HG02571 (cell line): ENCODE measurements around the gene SENP6.
A peak's percentile ranks its signal among the peaks of the same experiment; 100 is the strongest.
"Not testable (repeated sequence)": the region's sequence is repeated elsewhere in the genome, so short reads cannot be mapped to it uniquely, and the experiment has no call there.

ENCODE experiments used
- ATAC-seq: cut with Tn5 transposase; IDR thresholded peaks from one replicate; pipeline ENCODE4 v1.9.1; 2021; ENCODE audit warnings: mild to moderate bottlenecking, moderate library complexity; ENCODE audit not compliant: unreplicated experiment

SENP6 gene

GRCh38 chr6:75601304-75602245 is at the start of gene SENP6:
Gene SENP6, plus strand, starts transcription at chr6:75601880. Its CDS starts 645 bp downstream, at chr6:75602525.
- ATAC-seq, result peak; percentile 65

GRCh38 chr6:75556240-75556639 is 45.4 kb upstream of the SENP6 start:
- ATAC-seq, result no peak

GRCh38 chr6:75557068-75557467 is 44.6 kb upstream of the SENP6 start:
- ATAC-seq, result no peak

- ATAC-seq, result no peak
These were observed 38.6 kb upstream of the SENP6 start for GRCh38 chr6:75563032-75563431.

DNA sequence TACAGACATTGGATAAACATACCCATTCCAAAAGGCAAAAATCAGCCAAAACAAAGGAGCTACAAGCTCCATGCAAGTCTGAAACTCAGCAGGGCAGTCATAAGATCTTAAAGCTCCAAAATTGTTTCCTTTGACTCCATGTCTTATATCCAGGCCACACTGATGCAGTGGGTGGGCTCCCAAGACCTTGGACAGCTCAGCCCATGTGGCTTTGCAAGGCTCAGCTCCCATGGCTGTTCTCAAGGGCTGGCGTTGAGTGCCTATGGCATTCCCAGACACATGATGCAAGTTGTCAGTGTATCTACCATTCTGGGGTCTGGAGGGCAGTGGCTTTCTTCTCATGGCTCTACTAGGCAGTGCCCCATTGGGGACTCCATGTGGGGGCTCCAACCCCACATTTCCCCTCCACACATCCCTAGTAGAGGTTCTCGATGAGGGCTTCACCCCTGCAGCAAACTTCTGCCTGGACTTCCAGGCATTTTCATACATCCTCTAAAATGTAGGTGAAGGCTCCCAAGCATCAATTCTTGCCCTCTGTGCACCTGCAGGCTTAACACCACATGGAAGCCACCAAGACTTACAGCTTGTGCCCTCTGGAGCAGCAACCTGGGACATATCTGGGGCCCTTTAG is 35.4 kb upstream of the SENP6 start:
- no peak for ATAC-seq

GRCh38 chr6:75568100-75568499 is 33.6 kb upstream of the SENP6 start:
- ATAC-seq, result no peak

DNA sequence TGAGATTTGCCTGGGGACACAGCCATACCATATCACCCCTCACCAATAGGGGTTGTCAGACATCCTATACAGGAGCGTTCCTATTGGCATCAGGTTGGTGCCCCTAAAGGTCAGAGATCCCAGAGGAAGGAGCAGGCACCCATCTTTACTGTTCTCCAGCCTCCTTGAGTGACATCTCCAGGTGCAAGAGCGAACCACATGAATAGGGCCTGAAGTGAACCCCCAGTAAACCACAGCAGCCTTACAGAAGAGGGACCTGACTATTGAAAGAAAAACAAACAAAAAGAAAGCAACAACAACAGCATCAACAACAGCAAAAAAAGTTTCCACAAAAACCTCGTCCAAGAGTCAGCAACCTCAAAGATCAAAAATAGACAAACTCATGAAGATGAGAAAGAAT is 32.7 kb upstream of the SENP6 start:
- no peak for ATAC-seq

DNA sequence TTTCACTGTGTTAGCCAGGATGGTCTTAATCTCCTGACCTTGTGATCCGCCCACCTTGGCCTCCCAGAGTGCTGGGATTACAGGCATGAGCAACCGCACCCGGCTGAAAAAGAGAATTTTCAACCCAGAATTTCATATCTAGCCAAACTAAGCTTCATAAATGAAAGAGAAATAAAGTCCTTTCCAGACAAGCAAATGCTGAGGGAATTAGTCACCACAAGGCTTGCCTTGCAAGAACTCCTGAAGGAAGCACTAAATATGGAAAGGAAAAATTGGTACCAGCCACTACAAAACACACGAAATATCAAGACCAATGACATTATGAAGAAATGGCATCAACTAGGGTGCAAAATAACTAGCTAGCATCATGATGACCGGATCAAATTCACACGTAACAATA is 31.0 kb upstream of the SENP6 start:
- ATAC-seq, result not testable (repeated sequence)

- no peak for ATAC-seq
These were observed 29.6 kb upstream of the SENP6 start for GRCh38 chr6:75572072-75572471.

GRCh38 chr6:75579951-75580350 is 21.7 kb upstream of the SENP6 start:
- no peak for ATAC-seq

GRCh38 chr6:75581231-75581630 is 20.4 kb upstream of the SENP6 start:
- ATAC-seq, result no peak

GRCh38 chr6:75584552-75584951 is 17.1 kb upstream of the SENP6 start:
- not testable (repeated sequence) for ATAC-seq

DNA sequence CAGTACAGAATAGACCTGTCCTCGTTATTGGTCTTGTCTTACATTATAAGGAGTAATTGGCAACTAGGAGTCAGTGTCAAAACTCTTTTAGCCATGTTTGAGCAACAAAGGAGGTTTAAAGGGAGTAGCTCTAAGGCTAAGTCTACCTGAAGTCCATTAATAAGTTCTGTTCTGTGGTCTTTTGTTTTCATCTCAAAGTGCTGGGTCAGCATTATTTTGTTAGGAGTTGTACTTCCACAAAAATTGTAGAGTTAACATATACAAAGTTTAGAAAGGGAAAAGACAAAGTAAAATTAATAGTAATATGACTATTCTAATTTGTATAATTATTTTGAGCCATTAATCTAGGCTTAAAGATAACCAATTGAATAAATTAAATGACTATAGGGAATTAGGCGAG is 12.7 kb upstream of the SENP6 start:
- ATAC-seq, result no peak

DNA sequence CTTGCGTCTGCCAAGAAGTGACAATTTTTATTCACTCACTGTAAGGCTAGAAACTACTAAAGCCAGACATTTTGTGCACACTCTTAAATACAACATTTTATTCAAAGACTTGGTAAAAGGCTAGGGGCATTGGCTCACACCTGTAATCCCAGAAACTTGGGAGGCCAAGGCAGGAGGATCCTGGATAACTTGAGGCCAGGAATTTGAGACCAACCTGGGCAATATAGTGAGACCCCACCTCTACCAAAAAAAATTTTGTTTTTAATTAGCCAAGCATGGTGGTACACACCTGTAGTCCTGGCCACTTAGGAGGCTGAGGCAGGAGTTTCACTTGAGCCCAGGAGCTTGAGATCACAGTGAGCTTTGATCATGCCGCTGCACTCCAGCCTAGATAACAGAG is 11.3 kb upstream of the SENP6 start:
- ATAC-seq, result no peak

DNA sequence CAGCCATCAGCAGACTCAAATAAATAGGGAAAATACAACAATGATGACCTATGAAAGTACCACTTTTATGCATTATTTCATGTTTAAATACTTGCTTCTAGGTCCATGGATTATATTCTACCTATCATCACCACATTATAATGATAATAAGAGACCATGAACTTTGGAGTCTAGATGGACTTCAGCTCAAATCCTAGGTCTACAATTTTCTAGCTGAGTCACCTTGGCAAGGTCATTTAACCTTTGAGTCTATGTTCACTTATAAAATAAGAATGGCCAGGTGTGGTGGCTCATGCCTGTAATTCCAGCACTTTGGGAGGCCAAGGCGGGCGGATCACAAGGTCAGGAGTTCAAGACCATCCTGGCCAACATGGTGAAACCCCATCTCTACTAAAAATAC is 5.3 kb upstream of the SENP6 start:
- not testable (repeated sequence) for ATAC-seq

GRCh38 chr6:75600768-75601167 is 912 bp upstream of the SENP6 start:
- ATAC-seq, result no peak

- peak; percentile 39 for ATAC-seq
These were observed 796 bp downstream of the SENP6 start for GRCh38 chr6:75602246-75603105.

DNA sequence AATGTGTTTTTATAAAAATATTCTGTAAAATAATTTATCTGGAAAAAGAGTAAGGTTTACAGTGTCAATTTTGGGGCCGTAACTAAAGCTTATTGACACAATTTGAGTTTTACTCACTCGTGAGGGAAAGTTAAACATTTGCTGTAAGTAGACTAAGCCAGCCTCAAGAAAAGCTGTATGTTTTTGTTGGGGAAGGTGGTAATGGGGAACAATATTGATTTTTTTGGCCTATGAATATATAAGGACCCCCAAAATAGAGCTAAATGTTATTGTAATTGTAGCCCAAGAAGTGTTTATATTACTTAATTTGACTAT is 1.4 kb downstream of the SENP6 start:
- no peak for ATAC-seq

DNA sequence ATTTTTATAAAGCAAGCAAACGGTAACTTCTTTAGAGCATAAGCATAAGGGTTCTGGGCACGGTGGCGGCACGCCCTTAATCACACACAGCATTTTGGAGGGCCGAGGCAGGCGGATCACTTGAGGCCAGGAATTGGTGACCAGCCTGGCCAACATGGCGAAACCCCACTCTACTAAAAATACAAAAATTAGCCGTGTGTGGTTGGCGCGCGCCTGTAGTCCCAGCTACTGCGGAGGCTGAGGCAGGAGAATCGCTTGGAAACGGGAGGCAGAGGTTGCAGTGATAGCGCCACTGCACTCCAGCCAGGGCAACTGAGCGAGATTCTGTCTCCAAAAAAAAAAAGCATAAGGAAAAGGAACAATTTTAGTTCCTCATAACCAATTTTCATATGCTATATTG is 2.6 kb downstream of the SENP6 start:
- ATAC-seq, result no peak

- ATAC-seq, result no peak
These were observed 4.0 kb downstream of the SENP6 start for GRCh38 chr6:75605635-75606034.

GRCh38 chr6:75608304-75608703 is 6.6 kb downstream of the SENP6 start:
- ATAC-seq, result no peak
